ENCODE data around the gene TRAF7.

The TRAF7 gene

DNA sequence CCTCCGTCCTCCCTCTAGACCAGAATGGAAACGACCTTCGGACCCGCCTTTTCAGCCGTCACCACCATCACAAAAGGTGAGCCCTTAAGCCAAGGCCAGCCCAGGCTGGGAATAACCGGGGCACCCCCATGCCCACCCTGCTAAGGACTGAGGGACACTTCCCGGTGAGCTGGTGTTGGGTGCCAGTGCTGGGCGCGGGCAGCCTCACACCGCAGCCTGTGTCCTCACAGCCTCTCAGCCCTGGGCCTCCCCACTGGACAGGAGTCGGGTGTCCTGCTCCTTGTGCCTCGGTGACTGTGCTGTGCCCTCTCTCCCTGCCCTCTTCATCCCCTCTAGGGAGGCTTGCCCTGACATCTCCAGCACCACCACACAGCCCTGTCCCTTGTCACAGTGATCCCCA is 10.3 kb downstream of the TRAF7 start:
- no peak for DNase-seq (ENCODE audit: low read depth)

DNA sequence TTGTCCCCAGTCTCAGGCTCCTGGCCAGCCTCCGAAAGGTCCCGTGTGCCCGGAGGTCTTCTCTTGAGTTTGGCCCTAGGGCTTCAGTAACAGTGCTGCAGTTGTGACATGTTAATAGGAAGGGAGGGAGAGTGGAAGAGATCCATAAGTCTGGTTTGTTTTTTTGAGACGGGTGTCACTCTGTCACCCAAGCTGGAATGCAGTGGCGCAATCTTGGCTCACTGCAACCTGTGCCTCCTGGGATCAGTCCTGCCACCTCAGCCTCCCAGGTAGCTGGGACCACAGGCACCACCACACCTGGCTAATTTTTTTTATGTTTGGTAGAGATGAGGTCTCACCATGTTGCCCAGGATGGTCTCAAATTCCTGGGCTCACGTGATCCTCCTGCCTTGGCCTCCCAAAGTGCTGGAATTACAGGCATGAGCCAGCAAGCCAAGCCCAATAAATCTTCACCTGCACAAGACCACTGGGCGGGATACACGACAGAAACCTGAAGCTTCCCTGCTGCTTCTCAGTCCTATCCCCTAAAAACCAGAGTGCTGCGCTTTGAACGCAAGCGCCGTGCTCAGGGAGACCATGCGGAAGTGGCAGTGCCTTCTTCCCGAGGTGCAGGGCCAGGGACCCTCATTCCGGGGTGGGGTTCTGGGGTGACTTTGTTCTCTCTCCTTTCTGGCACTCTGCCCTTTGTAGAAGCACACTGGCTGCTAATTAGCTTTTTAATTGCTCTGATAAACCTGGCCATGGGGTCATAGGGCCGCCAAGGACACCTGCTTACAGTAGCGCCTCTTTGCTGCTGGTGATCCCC is 10.9 kb downstream of the TRAF7 start:
- DNase-seq (ENCODE audit: low read depth) = no peak

DNA sequence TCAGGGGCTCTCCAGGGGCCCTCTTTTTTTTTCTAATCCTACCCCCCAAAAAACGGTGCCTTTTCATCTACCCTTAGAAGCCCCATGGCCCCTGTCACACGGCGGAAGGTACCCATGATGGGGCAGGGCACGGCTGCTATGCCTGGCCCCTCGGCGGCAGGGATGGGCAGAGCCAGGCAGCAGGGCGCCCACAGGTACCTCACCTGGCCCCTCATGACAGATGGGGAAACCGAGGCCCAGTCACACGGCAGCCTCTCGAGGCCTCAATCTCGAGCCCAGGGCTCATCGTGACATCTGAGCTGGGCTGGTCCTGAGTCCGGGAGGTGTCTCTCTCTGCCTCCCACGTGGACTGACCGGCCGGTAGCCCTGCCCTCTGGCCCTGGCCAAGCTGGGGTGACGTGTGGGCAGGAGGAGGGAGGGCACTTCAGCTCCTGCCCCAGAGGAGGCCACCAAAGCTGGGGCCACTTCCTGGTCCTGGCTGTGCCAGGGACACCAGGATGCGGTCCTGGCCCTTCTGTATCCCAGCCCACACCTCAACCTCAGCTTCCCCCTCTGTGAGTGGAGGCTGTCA is 11.6 kb downstream of the TRAF7 start:
- DNase-seq (ENCODE audit: low read depth) = no peak

DNA sequence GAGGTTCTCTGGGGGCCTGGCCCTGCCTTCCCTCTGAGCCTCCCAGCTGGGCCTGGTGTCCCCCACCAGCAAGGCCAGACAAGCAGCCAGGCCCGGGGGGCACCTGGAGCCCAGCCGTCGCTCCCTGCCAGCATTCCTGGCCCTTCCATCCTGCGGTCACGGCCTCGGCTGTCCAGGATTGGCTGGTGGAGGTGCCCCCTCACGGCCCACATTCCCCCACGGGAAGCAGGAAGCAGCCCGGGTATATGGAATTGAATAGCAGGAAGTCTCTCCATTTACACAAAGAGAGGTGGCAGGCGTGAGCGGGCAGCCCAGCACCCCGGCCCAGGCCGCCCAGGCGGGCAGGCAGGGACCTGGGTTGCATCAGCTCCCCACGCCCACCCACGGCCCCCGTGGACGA is 14.5 kb downstream of the TRAF7 start:
- no peak for DNase-seq (ENCODE audit: low read depth)

DNA sequence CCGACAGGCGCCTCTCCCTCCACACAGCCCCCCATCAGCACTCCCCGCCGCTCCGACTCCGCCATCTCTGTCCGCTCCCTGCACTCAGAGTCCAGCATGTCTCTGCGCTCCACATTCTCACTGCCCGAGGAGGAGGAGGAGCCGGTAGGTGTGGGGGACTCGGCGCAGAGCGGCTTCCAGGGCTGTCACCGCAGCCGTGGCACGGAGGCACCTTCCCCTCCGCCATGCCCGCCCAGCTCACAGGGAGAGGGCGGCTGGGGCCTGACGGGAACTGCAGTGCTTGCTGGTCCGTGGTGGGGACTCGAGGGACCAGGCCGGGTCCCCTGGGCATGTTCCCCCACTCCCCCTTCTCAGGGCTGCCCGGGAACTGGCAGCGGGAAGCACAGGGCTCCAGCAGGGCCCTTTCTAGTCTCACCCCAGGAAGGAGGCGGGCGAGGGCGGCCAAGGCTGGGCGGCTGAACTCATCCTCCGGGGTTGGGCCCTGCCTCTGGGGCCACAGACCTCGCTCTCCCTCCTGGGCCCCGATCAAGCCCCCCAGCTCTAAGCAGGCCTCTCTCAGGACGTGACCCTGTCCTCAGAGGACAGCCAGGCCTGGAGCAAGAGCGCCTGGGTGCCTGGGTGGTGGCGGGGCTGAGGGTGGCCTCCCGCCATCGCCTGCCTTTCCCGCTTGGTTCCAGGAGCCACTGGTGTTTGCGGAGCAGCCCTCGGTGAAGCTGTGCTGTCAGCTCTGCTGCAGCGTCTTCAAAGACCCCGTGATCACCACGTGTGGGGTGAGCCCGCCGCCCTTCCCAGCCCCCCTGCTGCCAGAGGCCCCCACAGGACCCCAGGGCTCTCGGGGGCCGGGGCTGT is 15.2 kb downstream of the TRAF7 start:
- DNase-seq (ENCODE audit: low read depth) = no peak

DNA sequence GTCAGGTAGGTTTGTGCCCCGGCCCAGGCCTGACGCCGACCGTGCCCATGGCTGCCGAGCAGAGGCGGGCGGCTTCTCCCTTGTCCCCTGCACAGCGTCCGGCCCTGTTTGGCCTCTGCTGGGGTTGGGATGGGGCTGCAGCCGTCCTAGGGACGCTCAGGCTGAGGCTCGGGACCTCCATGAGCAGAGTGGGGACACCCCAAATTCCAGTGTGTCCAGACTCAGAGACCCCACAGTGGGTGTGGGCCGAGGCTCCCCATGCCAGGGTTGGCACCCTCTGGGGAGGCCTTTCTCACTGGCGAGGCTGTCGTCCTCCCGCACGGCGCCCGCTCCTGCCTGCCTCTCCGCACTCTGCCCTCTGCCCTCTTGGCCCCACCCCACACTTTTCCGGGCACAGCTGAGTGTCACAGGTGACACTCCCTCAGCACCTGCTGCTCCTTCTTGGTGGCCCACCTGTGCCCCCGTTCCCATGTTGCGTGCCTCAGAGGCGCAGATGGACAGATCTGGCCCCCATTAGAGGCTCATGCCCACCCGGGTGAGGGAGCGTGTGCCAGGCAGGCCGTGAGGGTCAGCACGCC is 16.1 kb downstream of the TRAF7 start:
- no peak for DNase-seq (ENCODE audit: low read depth)

DNA sequence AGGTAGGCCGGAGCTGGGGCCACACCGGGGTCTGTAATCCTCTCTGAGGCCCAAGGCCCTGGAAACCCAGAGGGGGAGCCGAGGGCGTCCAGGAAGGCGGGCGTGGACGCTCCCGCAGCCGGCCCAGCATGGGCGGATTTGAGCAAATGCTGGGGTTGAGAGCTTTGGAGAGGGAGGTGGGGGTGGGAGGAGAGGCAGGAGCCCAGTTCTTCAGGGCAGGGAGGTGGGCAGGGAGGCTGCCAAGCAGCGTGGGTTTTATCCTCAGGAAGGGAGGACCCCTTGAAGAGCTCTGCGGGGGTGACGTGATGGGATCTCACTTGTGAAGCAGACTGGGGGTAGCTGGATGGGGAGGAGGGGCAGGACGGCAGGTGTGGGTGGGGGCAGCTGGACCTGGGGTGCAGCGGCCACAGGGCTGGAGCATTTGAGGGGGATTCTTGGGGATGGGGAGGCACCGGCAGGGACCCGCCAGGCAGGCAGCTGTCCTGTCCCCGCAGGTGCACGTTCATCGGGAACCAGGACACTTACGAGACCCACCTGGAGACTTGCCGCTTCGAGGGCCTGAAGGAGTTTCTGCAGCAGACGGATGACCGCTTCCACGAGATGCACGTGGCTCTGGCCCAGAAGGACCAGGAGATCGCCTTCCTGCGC is 17.2 kb downstream of the TRAF7 start:
- no peak for DNase-seq (ENCODE audit: low read depth)

DNA sequence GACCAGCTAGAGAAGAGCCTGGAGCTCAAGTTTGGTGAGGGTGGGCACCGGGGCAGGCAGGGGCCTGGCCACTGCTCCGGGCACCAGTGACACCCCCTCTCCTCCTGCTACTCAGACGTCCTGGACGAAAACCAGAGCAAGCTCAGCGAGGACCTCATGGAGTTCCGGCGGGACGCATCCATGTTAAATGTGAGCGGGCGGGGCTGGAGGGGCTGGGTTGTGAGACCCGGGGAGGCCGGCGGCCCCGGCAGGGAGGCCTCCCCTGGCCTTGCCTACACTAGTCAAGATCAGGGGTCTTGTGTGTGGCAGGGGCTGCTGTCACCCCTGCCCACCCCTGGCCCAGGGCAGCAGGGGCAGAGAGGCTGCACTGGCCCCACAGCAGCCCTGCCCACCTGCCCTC is 17.8 kb downstream of the TRAF7 start:
- DNase-seq (ENCODE audit: low read depth) = no peak

DNA sequence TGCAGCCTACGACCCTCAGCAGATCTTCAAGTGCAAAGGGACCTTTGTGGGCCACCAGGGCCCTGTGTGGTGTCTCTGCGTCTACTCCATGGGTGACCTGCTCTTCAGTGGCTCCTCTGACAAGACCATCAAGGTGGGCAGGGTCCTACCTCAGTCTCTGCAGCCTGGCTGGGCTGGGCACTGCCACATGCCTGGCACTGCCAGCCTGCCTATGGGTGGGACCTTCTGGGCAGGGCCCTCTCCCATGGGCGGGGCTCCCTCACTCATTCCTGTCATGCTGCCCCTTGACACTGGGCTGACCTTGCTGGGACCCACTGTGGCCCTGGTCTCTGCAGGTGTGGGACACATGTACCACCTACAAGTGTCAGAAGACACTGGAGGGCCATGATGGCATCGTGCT is 18.3 kb downstream of the TRAF7 start:
- DNase-seq (ENCODE audit: low read depth) = no peak

DNA sequence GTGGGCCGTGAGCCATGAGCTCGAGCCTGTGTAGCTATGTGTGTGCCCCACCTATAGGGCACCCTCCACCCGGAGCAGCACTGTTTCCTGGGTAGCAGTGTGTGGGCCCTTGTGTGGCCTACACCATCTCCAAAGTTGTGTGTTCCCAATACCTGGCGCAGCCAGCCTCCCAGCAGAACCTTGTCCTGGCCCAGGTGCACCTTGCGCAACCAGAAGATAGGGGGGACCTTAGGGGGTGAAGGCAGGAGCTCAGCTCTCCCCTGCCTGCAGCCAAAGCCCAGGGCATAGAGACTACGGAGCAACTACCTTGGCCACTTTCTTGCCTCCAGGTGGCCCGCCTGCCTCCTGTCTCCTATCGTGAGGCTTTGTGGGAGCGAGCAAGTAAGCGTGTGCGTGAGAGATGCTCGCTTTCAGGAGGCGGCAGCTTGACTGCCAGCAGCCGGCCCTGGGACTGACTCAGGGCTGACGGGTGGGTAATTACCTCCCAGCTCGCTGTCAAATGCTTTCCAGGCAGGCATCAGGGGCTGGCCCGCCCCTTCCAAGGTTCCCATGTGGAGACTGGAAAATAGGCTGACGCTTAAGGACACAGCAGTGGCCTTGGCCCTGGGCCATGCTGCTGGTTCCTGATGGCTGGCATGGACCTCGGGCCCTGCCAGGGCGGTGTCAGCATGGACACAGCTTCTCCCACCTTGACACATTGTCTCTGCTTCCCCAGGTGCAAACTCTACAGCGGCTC is 19.0 kb downstream of the TRAF7 start:
- no peak for DNase-seq (ENCODE audit: low read depth)

DNA sequence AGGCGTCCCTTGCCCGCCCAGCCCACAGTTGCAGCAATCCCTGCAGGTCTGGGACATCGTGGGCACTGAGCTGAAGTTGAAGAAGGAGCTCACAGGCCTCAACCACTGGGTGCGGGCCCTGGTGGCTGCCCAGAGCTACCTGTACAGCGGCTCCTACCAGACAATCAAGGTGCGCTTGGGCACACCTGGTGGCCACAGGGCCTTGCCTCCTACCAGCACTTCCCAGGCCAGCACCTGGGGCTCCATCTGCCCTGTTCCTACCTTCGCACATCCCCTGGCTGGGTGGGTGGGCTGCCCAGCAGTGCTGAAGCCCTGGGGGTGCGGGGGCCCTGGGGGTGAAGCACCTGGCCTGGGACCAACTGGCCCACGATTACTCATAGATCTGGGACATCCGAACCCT is 19.9 kb downstream of the TRAF7 start:
- no peak for DNase-seq (ENCODE audit: low read depth)

DNA sequence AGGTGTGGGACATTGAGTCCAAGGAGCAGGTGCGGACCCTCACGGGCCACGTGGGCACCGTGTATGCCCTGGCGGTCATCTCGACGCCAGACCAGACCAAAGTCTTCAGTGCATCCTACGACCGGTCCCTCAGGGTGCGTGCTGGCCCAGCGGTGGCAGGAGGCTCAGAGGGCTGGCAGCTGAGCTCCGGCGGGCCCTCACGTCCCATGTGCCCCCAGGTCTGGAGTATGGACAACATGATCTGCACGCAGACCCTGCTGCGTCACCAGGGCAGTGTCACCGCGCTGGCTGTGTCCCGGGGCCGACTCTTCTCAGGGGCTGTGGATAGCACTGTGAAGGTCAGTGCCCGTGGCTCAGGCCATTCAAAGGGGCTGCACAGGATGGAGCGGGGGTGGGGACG is 20.5 kb downstream of the TRAF7 start:
- DNase-seq (ENCODE audit: low read depth) = no peak

DNA sequence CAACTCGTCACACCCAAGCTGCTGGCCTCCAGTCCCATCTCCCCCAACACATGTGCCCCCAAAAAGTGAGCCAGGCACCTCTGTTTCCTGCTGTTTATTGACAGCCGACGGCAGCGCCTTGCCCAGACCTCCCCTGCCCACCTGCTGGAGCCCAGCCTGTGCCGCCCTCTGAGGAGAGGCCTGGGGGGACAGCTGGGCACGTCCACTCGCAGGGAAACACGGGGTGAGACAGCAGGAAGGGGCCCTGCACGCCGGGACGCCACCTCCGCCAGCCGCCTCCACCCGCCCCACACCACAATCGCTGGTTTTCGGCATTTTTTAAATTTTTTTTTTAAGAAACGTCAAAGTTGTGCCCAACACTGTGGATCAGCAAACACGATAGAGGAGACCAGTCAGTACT is 21.5 kb downstream of the TRAF7 start:
- no peak for DNase-seq (ENCODE audit: low read depth)

DNA sequence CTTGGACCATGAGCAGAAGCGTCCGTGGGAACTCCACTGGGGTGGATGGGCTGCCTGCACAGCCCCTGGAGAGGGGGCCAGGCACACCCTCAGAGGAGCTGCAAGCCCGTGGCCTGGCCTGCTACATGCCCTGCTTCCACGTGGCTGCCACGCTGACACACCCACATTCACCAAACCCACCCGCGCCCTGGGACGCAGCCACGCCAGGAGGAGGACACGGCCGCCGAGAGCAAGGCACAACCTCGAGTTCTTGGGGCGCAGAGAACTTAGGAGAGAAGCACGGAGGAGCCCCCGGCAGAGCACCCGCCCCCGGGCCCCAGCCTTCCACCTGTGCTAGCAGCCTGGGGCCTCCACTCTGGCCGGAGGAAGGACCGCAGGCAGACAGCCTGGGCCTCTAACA is 22.0 kb downstream of the TRAF7 start:
- no peak for DNase-seq (ENCODE audit: low read depth)

DNA sequence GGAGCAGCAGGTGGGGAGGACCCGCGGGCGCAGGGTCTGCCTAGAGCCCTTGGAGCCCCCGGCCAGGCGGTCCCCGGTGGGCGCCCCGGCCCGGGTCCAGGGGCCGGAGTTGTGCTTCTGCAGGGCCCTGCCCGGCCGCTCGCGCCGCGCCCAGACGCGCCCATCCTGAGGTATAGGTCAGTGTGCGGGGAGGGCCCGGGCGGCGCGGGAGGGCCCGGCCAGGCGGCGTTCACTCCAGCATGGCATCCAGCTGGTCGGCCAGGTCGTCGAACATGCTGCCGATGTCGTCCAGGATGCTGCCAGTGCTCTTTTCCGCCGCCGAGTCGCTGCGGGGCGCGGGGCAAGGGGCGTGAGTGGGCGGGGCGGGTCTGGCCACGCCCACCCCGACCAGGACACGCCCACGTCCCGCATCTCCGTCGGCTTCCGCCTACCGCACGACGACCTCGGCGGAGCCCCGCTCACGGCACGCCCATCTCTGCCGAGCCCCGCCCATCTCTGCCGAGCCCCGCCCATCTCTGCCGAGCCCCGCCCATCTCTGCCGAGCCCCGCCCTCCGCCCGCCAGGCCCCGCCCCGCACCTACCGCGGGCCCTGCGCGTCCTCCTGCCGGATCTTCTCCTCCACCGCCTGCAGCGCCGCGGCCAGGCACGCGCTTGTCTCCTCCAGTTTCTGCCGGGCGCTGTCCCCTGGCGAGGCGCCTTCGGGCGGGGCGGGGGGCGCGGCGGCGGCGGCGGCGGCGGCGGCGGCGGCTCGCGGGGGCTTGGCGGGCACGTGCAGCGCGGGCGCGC is 22.9 kb downstream of the TRAF7 start:
- no peak for DNase-seq (ENCODE audit: low read depth)

DNA sequence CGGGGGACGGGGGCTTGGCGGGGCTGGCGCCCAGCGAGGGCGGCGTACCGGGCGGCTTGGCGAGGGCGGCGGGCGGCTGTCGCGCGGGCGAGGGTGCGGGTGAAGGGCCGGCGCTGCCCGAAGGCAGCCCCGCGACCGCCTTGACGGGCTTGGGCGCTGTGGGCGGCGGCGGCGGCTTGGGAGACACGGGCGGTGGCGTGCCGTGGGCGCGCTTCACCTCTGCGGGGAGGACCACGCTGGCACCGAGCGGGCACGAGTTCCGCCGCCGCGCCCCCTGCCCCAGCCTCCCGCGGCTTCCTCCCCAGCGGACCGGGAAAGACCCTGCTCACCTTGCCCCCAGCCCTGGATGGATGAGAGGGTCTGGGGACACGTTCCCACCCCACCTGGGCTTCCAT is 23.5 kb downstream of the TRAF7 start:
- no peak for DNase-seq (ENCODE audit: low read depth)

DNA sequence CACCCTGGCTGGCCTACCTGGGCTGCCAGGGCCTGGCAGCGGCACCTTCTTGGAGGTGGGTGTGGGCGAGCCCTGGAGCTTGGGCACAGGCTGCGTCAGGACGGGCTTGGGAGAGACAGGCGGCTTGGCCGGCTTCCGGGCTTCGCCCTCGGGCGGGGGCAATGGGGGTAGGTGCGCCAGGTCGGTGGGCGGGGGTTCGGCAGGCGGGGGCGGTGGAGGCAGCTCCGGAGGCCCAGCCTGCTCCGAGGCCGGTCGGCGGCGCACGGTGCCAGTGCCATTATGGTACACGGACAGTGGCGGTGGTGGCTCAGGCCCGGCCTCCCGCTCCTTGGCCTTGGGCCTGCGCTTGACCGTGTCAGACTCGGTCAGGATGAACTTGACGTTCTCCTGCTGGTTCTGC is 24.0 kb downstream of the TRAF7 start:
- DNase-seq (ENCODE audit: low read depth) = no peak

DNA sequence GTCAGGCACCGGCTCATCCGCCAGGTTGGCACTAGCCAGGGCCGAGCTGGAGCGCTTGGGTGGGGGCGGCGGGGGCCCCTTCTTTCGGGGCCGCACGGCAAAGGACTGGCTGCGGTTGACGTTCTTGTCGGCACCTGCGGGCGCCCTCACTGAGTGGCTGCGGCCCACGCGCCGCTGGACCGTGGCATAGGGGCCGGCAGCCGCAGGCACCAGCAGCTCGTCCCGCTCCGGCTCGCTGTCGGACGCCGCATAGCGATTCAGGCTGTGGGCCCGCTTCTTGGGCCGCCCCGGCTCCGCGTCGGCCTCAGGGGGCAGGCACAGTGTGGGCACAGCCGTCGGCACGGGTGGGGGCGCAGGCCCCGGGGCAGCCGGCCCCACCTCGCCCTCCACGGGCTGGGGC is 24.9 kb downstream of the TRAF7 start:
- no peak for DNase-seq (ENCODE audit: low read depth)

DNA sequence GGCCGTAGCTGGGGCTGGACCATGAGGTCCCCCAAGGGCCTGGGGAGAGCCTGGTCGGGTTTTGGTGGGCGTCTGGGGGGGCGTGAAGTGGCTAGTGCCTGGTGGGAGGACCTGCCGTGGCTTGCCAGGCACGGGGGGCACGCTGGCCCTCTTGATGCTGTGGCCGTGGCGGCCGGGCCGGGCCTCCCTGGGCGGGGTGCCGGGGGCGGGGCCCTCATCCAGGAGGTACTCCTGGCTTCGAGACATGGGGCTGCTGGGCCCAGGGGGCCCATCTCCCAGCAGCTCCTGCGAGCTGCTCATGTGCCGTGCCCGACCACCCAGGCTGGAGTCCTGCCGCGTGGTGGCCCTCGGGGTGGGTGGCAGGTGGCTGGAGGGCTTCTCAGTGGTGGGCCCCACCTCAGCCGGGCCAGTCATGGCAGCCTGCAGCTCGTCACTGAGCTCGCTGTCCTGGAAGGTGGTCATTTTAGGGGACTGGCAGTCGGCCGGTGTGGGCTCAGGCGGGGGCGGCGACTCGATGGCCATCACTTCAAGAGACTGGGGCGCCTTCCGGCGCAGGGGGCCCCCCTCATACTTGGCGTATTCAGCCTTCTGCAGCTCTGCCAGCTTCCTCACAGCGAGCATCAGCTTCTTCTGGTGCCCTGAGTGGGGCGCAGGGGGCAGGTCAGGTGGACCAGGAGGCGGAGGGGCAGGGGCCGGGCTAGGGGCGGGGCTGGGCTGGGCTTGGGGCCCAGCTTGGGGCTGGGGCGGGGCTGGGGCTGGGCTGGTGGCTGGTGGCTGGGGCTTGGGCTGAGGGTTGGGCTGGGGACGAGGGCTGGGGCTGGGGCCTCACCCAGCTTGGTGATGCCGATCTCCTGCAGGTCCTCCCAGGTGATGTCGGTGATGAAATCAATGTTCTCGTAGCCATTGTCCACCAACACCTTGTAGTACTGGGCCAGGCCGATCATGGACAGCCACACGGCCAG is 25.7 kb downstream of the TRAF7 start:
- DNase-seq (ENCODE audit: low read depth) = no peak

DNA sequence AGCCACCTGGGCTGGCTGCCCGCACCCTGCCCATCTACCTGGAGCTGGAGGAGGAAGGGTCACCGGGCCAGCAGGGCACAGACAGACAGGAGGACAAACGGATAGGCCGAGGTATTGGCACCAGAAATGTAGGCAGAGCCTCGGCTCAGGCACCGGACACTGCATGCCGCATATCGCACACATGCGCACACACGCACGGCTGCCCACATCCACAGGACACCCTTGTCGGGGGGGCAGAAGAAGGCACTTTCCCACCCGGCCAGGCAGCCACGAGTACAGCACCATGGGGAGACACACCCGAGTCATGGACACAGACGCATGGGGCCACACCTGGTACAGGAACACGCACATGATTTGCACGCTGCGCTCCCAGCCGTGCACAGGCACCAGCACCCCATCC is 26.4 kb downstream of the TRAF7 start:
- DNase-seq (ENCODE audit: low read depth) = no peak
